Smooth muscle cell (in vitro differentiated cells): ENCODE results near the gene WDR64. TPM values are rescaled to one million over a fixed set of nuclear protein-coding genes. Genes with fewer than 3 reads are reported as not detected.
"Not testable (repeated sequence)": the region's sequence is repeated elsewhere in the genome, so short reads cannot be mapped to it uniquely, and the experiment has no call there.

Source experiments
- DNase-seq: peaks from one replicate; lab custom pipeline; 2025; ENCODE audit not compliant: unreplicated experiment; lab: John Stamatoyannopoulos, UW
- H2AFZ ChIP-seq: fragments of 200-600 bp; sonication (generic); 2 replicates; pipeline ENCODE4 v1.6.0; 2016; ENCODE audit warnings: antibody characterized with exemption, low read depth, mild to moderate bottlenecking
- H3F3A ChIP-seq: fragments of 200-600 bp; sonication (generic); 2 replicates; pipeline ENCODE4 v1.6.0; 2017; ENCODE audit warnings: antibody characterized with exemption, low read depth
- H3K27ac ChIP-seq: fragments of 200-600 bp; sonication (generic); 2 replicates; pipeline ENCODE4 v1.5.1; 2016; ENCODE audit warnings: low read depth, mild to moderate bottlenecking
- H3K27me3 ChIP-seq: fragments of 200-600 bp; sonication (generic); 2 replicates; pipeline ENCODE4 v1.6.1; 2016; ENCODE audit warnings: low read depth, mild to moderate bottlenecking
- H3K36me3 ChIP-seq: fragments of 200-600 bp; sonication (generic); 2 replicates; pipeline ENCODE4 v1.5.1; 2016; ENCODE audit warnings: low read depth
- H3K4me1 ChIP-seq: fragments of 200-600 bp; sonication (generic); 2 replicates; pipeline ENCODE4 v1.5.1; 2016; ENCODE audit warnings: low read depth
- H3K4me2 ChIP-seq: fragments of 200-600 bp; sonication (generic); 2 replicates; pipeline ENCODE4 v1.6.0; 2016; ENCODE audit warnings: mild to moderate bottlenecking
- H3K4me3 ChIP-seq: fragments of 200-600 bp; sonication (generic); 2 replicates; pipeline ENCODE4 v1.5.1; 2016; ENCODE audit warnings: mild to moderate bottlenecking
- H3K79me2 ChIP-seq: fragments of 200-600 bp; sonication (generic); 2 replicates; pipeline ENCODE4 v1.6.0; 2016; ENCODE audit warnings: low read depth, mild to moderate bottlenecking
- H3K9ac ChIP-seq: fragments of 200-600 bp; sonication (generic); 2 replicates; pipeline ENCODE4 v1.6.0; 2016; ENCODE audit warnings: low read depth
- H3K9me3 ChIP-seq: fragments of 200-600 bp; sonication (generic); replicated peaks from 2 replicates; pipeline ENCODE4 v1.5.1; 2016; ENCODE audit warnings: low read depth
- H4K20me1 ChIP-seq: fragments of 200-600 bp; sonication (generic); 2 replicates; pipeline ENCODE4 v1.6.0; 2016; ENCODE audit warnings: low read depth
- CTCF ChIP-seq: fragments of 200-600 bp; sonication (generic); IDR thresholded peaks from 2 replicates; pipeline ENCODE4 v1.5.1; 2017; ENCODE audit warnings: borderline replicate concordance, mild to moderate bottlenecking, antibody characterized with exemption; ENCODE audit not compliant: insufficient read depth, poor library complexity, severe bottlenecking
- WGBS: methylation state at CpG from one replicate; pipeline ENCODE4 v1.1.7; 2016; ENCODE audit warnings: low lambda C conversion rate; 5-methylcytosine and 5-hydroxymethylcytosine counted together
- polyA plus RNA-seq: library from polyadenylated mRNA; unstranded; fragments of >200 nt; fragmentation: Nextera tagmentation; extraction: Ambion mirVana; gene quantifications from 2 replicates; pipeline ENCODE4 v1.2.1, GENCODE V29; 2016
- total RNA-seq: library from RNA; depleted of rRNA; stranded (reverse); fragments of >200 nt; gene quantifications from 2 replicates; pipeline ENCODE4 v1.2.3, GENCODE V29; 2014

The WDR64 gene
- total and polyA plus RNA-seq, 2 experiments from 2014 or later, result not detected

DNA sequence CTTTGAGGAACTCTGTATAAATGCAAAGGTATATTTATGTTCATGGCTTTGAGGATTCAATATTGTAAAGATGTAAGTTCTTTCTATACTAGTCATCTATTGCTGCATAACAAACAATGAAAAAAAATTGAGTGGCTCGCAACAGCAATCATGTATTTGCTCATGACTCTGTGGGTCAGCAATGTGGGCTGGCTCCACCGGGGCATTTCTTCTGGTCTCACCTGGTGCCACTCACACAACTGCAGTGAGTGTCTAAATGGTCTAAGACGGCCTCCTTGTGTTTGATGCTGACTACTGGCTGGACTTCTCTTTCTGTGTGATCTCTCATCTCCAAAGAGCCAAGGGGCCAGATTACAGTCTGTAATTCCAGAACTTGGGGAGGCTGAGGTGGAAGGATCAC is 150.8 kb downstream of the WDR64 start:
- Histone ChIP-seq H3K4me2 (no peak overlapping the region), H2AFZ (no peak overlapping the region), H3K9me3 (no peaks in the 10 kb centered on the region), H3K9ac (no peak overlapping the region), H3K4me1 (no peaks in the 10 kb centered on the region), H4K20me1 (no peaks in the 10 kb centered on the region), H3K79me2 (no peaks in the 10 kb centered on the region), H3K4me3 (no peak overlapping the region), H3K27ac (no peak overlapping the region), H3K27me3 (no peaks in the 10 kb centered on the region), H3K36me3 (no peaks in the 10 kb centered on the region), H3F3A (no peaks in the 10 kb centered on the region)
- WGBS, result 80% methylated on average over 3 of the region's 3 CpGs
- TF ChIP-seq CTCF, result no peak
- DNase-seq, result no peak

DNA sequence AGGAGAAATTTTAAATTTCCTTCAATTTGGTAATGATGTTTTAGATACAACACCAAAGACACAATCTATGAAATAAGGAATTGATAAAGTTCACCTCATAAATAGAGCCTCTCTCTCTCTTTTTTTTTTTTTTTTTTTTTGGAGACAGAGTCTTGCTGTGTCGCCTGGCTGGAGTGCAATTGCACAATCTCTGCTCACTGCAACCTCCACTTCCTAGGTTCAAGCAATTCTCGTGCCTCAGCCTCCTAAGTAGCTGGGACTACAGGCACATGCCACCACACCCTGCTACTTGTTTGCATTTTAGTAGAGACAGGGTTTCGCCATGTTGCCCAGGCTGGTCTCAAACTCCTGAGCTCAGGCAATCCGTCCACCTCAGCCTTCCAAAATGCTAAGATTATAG is 152.6 kb downstream of the WDR64 start:
- H3K27ac ChIP-seq, H3F3A ChIP-seq, H4K20me1 ChIP-seq, H3K9ac ChIP-seq, H3K4me1 ChIP-seq, H3K4me3 ChIP-seq, H3K79me2 ChIP-seq, H3K36me3 ChIP-seq, H3K4me2 ChIP-seq, H3K27me3 ChIP-seq, DNase-seq, H2AFZ ChIP-seq, H3K9me3 ChIP-seq: not testable (repeated sequence)
- WGBS, result 75% methylated on average over 4 of the region's 4 CpGs

DNA sequence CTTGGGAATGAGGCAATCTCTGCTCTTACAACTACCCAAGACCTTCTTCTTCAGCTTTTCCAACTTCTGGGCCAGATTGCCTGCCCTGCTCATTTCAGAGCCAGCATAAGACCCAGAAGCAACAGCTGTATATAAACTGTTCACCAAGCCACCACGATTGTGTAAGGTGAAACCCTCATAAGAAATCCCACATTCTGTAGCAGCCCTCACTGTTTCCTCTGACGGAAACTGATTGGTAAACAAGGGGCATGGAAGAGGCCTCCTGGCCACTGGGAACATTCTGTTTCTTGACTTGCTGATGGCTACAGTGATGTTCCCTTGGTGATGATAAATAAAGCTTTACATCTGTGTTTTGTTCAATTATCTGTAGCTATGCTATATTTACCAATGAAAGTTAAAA is 156.2 kb downstream of the WDR64 start:
- Histone ChIP-seq H3K36me3 (no peaks in the 10 kb centered on the region), H4K20me1 (no peaks in the 10 kb centered on the region), H3K27ac (no peak overlapping the region), H3K9ac (no peak overlapping the region), H3F3A (no peaks in the 10 kb centered on the region), H2AFZ (no peak overlapping the region), H3K4me3 (no peak overlapping the region), H3K4me1 (no peaks in the 10 kb centered on the region), H3K9me3 (no peaks in the 10 kb centered on the region), H3K79me2 (no peaks in the 10 kb centered on the region), H3K27me3 (no peaks in the 10 kb centered on the region), H3K4me2 (no peak overlapping the region)
- 77% methylated on average over 2 of the region's 2 CpGs for WGBS
- no peak for TF ChIP-seq CTCF
- no peak for DNase-seq

DNA sequence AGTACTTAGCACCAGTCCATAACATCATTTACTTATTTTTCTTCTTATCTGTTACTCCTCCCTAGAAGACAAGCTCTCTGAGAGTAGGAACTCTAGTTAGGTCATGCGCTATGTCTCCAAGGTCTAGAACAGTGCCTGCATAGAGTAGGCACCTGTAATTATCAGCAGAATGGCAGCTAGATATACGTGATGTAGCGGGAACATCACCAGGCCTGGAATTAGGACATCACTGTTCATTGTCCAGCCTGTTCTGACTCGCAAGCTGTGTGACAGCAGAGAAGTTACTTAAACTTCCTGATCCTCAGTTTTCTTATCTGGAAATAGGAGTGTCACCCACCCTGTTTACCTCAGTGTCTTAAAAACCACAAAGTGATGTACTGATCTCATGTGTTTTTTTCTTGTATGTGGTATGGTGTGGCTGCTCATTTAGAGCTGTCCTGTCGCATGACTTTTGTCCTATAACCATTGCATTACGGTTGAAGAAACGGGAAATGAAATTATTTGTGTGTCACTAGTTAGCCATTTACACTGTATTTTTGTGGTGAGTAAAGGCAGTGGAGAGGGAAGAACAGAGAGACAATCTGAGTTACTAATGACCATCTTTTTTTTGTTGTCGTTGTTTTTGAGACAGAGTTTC is 158.8 kb downstream of the WDR64 start:
- 85% methylated on average over 8 of the region's 8 CpGs for WGBS
- Histone ChIP-seq H4K20me1 (no peaks in the 10 kb centered on the region), H3K27me3 (no peaks in the 10 kb centered on the region), H3K36me3 (no peaks in the 10 kb centered on the region), H3K27ac (no peak overlapping the region), H3K9ac (no peak overlapping the region), H3K4me2 (no peak overlapping the region), H3K79me2 (no peaks in the 10 kb centered on the region), H3K4me3 (no peak overlapping the region), H3K4me1 (no peaks in the 10 kb centered on the region), H3F3A (no peaks in the 10 kb centered on the region), H3K9me3 (no peaks in the 10 kb centered on the region), H2AFZ (no peak overlapping the region)
- no peak for DNase-seq
- TF ChIP-seq CTCF, result no peak
